ENCODE data around the gene ABLIM2. TPM values are rescaled to one million over a fixed set of nuclear protein-coding genes. Genes with fewer than 3 reads are reported as not detected.
"Not testable (repeated sequence)": the region's sequence is repeated elsewhere in the genome, so short reads cannot be mapped to it uniquely, and the experiment has no call there.

ABLIM2 gene
- total RNA-seq, 1 donor from 2014 or later, result 7.5 TPM

DNA sequence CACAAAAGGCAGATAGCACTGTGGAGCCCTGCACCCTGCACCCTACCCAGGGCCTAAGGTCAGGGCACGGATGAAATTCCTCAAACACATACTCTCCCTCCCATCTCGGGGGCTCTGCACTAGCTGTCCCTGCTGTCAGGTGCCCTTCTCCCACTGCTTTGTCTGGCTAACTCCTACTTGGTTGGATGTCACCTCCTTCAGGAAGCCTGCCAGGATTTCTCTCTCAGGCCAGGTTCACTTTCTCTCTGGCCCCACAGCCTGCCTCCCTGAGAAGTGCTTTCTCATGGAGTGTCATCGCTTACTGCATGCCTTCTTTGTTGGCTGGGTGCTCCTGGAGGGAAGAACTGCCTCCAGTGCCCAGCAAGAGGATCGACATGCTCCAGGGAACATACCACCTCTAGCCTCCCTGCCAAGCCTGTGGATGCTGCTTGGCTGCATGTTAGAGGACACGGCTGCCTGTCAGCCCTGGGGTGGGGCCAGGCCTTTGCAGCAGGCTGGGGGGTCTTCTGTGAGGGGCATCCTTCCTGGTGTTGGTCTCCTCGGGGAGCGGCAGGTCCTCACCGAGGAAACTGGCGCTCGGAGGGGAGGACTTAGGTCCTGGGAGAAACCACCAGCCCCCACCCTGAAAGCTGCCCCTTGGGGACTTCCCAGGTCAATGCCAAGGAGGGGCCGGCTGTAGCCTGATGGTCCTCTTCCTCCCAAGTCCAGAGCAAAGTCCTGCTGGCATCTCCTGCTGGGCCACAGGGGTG is 15.0 kb downstream of the ABLIM2 start:
- TF ChIP-seq, protein P1, sequence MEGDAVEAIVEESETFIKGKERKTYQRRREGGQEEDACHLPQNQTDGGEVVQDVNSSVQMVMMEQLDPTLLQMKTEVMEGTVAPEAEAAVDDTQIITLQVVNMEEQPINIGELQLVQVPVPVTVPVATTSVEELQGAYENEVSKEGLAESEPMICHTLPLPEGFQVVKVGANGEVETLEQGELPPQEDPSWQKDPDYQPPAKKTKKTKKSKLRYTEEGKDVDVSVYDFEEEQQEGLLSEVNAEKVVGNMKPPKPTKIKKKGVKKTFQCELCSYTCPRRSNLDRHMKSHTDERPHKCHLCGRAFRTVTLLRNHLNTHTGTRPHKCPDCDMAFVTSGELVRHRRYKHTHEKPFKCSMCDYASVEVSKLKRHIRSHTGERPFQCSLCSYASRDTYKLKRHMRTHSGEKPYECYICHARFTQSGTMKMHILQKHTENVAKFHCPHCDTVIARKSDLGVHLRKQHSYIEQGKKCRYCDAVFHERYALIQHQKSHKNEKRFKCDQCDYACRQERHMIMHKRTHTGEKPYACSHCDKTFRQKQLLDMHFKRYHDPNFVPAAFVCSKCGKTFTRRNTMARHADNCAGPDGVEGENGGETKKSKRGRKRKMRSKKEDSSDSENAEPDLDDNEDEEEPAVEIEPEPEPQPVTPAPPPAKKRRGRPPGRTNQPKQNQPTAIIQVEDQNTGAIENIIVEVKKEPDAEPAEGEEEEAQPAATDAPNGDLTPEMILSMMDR (IDR thresholded peaks at IDR 0.05; ENCODE audit: partially characterized antibody, unreplicated experiment), result no peak
- H3K27me3 Mint-ChIP-seq (ENCODE audit: unreplicated experiment), result no peaks in the 10 kb centered on the region
- peaks cover 24% of the 10 kb centered on the region for H3K4me1 Mint-ChIP-seq (ENCODE audit: low read depth, unreplicated experiment)
- H3K4me3 Mint-ChIP-seq (ENCODE audit: unreplicated experiment), result no peak overlapping the region
- H3K9me3 Mint-ChIP-seq (ENCODE audit: unreplicated experiment), result peaks cover 15% of the 10 kb centered on the region
- DNase-seq, result peak; percentile 16
- peaks cover 6% of the 10 kb centered on the region for H3K36me3 Mint-ChIP-seq (ENCODE audit: unreplicated experiment)
- H3K27ac Mint-ChIP-seq (ENCODE audit: unreplicated experiment), result no peak overlapping the region

DNA sequence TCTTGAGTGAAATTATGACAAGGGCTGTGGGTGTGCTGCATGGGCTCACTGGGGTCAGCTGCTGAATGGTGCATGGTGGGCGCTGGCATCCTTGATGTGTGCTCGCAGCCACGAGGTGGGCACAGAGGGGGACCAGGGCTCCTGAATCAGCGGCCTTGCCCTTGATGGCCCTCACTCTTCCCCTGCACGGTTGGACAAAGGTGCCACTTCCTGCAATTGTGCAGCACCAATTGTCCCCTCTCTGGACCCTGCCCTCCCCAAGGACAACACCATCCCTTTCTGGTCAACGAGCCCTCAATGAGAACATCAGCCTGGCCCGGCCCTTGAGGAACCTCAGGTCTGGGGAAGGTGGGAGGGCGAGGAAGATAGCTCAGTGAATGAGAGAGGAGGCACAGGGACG is 16.1 kb downstream of the ABLIM2 start:
- peaks cover 20% of the 10 kb centered on the region for H3K4me1 Mint-ChIP-seq (ENCODE audit: low read depth, unreplicated experiment)
- TF ChIP-seq, protein P1 (IDR thresholded peaks at IDR 0.05; ENCODE audit: partially characterized antibody, unreplicated experiment), result no peak
- peaks cover 3% of the 10 kb centered on the region for H3K27me3 Mint-ChIP-seq (ENCODE audit: unreplicated experiment)
- peak; percentile 18 for DNase-seq
- peaks cover 8% of the 10 kb centered on the region for H3K36me3 Mint-ChIP-seq (ENCODE audit: unreplicated experiment)
- H3K4me3 Mint-ChIP-seq (ENCODE audit: unreplicated experiment), result no peak overlapping the region
- peaks cover 19% of the 10 kb centered on the region for H3K9me3 Mint-ChIP-seq (ENCODE audit: unreplicated experiment)
- H3K27ac Mint-ChIP-seq (ENCODE audit: unreplicated experiment), result no peak overlapping the region

DNA sequence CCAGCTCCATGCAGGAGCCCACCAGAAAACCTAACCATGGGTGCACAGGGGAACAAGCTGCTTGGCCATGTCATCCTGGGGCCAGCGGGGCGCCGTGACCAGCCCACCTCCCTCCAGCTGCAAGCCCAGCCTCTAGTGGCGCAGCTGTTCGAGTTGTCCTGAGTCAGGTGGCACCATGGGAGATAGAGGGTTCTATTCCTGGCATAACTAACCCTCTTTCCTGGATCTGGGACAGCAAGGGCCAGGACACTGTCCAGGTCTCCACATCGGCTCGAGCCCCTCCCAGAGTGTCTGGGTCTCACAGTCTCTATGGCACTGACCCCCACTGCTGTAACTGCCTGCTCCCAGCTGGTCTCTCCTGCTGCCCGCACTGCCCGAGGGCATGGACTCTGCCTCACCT is 16.7 kb downstream of the ABLIM2 start:
- H3K36me3 Mint-ChIP-seq (ENCODE audit: unreplicated experiment), result peaks cover 8% of the 10 kb centered on the region
- peaks cover 3% of the 10 kb centered on the region for H3K27me3 Mint-ChIP-seq (ENCODE audit: unreplicated experiment)
- TF ChIP-seq, protein P1 (IDR thresholded peaks at IDR 0.05; ENCODE audit: partially characterized antibody, unreplicated experiment), result no peak
- DNase-seq, result no peak
- no peak overlapping the region for H3K27ac Mint-ChIP-seq (ENCODE audit: unreplicated experiment)
- H3K4me1 Mint-ChIP-seq (ENCODE audit: low read depth, unreplicated experiment), result peaks cover 16% of the 10 kb centered on the region
- peaks cover 19% of the 10 kb centered on the region for H3K9me3 Mint-ChIP-seq (ENCODE audit: unreplicated experiment)
- H3K4me3 Mint-ChIP-seq (ENCODE audit: unreplicated experiment), result no peak overlapping the region

DNA sequence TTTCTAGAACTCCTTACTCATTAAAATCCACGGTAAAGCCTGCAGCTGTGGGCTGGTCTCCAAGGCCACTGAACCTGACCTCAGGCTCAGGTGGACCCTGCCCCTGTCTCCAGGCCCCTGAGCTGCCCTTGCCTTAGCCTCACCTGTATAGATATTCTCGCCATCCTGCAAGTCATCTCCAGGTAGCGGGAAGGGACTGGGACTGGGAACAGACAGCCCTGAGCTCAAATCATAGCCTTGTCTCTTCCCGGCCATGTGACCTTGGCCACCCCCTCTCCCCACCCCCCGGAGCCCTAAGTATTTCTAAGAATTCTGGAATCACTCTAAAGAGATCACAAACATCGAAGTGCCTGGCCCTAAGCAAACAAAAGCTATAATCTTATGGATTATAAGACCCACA is 17.7 kb downstream of the ABLIM2 start:
- peaks cover 19% of the 10 kb centered on the region for H3K9me3 Mint-ChIP-seq (ENCODE audit: unreplicated experiment)
- H3K27me3 Mint-ChIP-seq (ENCODE audit: unreplicated experiment), result peaks cover 3% of the 10 kb centered on the region
- peaks cover 12% of the 10 kb centered on the region for H3K4me1 Mint-ChIP-seq (ENCODE audit: low read depth, unreplicated experiment)
- H3K27ac Mint-ChIP-seq (ENCODE audit: unreplicated experiment), result no peak overlapping the region
- TF ChIP-seq, protein P1 (IDR thresholded peaks at IDR 0.05; ENCODE audit: partially characterized antibody, unreplicated experiment), result no peak
- H3K36me3 Mint-ChIP-seq (ENCODE audit: unreplicated experiment), result peaks cover 8% of the 10 kb centered on the region
- DNase-seq, result no peak
- no peak overlapping the region for H3K4me3 Mint-ChIP-seq (ENCODE audit: unreplicated experiment)

DNA sequence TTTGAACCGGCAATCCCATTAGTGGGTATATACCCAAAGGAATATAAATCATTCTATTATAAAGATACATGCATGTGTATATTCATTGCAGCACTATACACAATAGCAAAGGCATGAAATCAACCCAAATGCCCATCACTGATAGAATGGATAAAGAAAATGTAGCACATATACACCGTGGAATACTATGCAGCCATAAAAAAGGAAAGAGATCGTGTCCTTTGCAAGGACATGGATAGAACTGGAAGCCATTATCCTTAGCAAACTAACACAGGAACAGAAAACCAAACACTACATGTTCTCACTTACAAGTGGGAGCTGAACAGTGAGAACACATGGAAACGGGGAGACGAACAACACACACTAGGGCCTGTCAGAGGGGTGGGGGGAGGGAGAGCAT is 18.9 kb downstream of the ABLIM2 start:
- H3K9me3 Mint-ChIP-seq (ENCODE audit: unreplicated experiment), result peaks cover 13% of the 10 kb centered on the region
- not testable (repeated sequence) for H3K27ac Mint-ChIP-seq (ENCODE audit: unreplicated experiment); H3K27me3 Mint-ChIP-seq (ENCODE audit: unreplicated experiment); H3K36me3 Mint-ChIP-seq (ENCODE audit: unreplicated experiment); DNase-seq; H3K4me1 Mint-ChIP-seq (ENCODE audit: low read depth, unreplicated experiment); H3K4me3 Mint-ChIP-seq (ENCODE audit: unreplicated experiment)
